ENCODE data around the gene OVAAL. TPM values are rescaled to one million over a fixed set of nuclear protein-coding genes. Genes with fewer than 3 reads are reported as not detected.

OVAAL gene
- total RNA-seq, 6 experiments from 2014 or later: not detected

DNA sequence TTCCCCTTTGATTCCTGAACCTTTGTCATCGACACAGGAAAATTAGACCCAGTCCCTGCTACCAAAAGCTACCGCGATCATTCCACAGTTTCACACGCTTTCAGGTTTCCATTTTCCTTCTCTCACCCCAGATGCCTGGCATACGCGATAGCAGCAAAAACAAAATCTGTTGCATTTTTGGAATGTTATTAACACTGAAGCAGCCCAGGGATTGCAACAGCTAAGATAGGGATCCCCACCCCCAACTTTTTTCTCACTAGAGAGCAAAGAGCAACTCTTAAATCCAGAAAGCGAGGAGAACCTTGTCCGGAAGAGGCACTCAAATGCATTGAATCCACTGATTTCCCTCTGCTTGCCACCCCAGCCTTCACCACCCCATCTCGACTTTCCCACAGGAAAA is 8.9 kb downstream of the OVAAL start:
- intact Hi-C loops (cut with DNase I): no loop called here
- ATAC-seq (no peak), DNase-seq (no peak)
- no peaks in the 10 kb centered on the region for H3K4me1 ChIP-seq
- H3K27ac ChIP-seq: no peak overlapping the region
- no peaks in the 10 kb centered on the region for H3K9me3 ChIP-seq
- WGBS (ENCODE audit: insufficient coverage, low coverage, low lambda C conversion rate, missing lambda C conversion rate): 78% methylated on average over 8 of the region's 9 CpGs
- H3K27me3 ChIP-seq: no peaks in the 10 kb centered on the region
- no peaks in the 10 kb centered on the region for H3K36me3 ChIP-seq
- no peak overlapping the region for H3K4me3 ChIP-seq
- no peak for TF ChIP-seq POLR2A (IDR thresholded peaks at IDR 0.05)
- TF ChIP-seq, protein P1, sequence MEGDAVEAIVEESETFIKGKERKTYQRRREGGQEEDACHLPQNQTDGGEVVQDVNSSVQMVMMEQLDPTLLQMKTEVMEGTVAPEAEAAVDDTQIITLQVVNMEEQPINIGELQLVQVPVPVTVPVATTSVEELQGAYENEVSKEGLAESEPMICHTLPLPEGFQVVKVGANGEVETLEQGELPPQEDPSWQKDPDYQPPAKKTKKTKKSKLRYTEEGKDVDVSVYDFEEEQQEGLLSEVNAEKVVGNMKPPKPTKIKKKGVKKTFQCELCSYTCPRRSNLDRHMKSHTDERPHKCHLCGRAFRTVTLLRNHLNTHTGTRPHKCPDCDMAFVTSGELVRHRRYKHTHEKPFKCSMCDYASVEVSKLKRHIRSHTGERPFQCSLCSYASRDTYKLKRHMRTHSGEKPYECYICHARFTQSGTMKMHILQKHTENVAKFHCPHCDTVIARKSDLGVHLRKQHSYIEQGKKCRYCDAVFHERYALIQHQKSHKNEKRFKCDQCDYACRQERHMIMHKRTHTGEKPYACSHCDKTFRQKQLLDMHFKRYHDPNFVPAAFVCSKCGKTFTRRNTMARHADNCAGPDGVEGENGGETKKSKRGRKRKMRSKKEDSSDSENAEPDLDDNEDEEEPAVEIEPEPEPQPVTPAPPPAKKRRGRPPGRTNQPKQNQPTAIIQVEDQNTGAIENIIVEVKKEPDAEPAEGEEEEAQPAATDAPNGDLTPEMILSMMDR (IDR thresholded peaks at IDR 0.05): no peak

DNA sequence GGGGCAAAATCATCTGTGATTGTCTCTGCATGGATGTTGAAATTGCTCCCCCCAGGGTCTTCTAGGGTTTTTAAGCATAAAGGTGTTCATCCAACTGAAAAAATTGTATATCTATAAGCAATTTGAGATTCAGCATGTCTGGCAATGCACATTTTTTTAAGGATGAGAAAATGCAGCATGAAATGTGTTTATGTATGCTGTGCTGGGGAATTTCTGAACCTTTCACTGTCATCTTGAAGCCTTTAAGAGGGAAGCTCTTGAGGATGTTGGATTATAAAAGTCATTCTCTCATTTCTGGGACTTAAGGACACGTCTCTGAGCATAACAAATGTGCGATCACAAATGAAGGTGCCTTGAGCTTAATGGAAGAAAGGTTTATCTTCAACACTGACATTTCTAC is 9.4 kb downstream of the OVAAL start:
- Histone ChIP-seq H3K27ac (no peak overlapping the region), H3K36me3 (no peaks in the 10 kb centered on the region), H3K4me1 (no peaks in the 10 kb centered on the region), H3K9me3 (no peaks in the 10 kb centered on the region), H3K4me3 (no peak overlapping the region), H3K27me3 (no peaks in the 10 kb centered on the region)
- WGBS (ENCODE audit: insufficient coverage, low coverage, low lambda C conversion rate, missing lambda C conversion rate): 89% methylated on average over 2 of the region's 2 CpGs
- no peak for TF ChIP-seq POLR2A (IDR thresholded peaks at IDR 0.05)
- TF ChIP-seq, protein P1 (IDR thresholded peaks at IDR 0.05): no peak
- intact Hi-C loops (cut with DNase I): no loop called here
- no peak for ATAC-seq
- DNase-seq: no peak

DNA sequence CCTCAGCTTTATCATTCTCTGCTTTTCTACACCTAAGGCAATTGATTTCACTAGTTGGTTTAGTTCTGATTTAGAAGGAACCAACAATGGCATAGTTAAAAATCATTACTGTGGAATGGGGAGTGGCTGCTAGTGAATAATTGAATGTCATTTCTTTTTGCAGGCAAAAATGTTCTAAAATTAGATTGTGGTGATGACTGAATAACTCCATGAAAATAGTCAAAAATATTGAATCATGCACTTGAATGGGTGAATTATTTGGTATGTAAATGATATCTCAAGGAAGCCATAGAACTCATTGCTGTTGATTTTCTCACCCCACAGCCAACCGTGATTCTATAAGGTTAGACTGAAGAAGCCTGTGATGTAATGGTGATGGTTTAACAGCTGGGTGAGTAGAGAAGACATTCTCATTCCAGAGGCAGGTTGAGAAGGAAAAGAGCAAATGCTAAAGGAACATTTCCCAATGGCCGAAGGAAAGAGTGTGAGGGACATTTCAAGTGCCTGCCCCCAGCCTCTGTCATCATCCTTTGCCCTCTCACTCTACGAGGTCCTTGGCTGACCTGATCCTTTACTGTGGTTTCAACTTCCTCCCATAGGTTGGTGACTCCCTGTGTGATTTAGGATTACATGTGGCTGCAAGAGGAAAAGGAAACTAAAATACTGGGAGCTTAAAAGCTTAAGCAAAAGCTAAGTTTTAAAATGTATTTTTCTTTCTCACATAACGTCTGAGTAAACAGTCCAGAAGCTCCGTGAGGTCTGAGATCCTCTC is 12.5 kb downstream of the OVAAL start:
- Histone ChIP-seq H3K9me3 (no peaks in the 10 kb centered on the region), H3K4me3 (no peak overlapping the region), H3K36me3 (no peaks in the 10 kb centered on the region), H3K27me3 (no peaks in the 10 kb centered on the region), H3K4me1 (no peaks in the 10 kb centered on the region), H3K27ac (no peak overlapping the region)
- WGBS (ENCODE audit: insufficient coverage, low coverage, low lambda C conversion rate, missing lambda C conversion rate): 48% methylated on average over 4 of the region's 5 CpGs
- DNase-seq (no peak), ATAC-seq (no peak)
- TF ChIP-seq POLR2A (IDR thresholded peaks at IDR 0.05): no peak
- TF ChIP-seq, protein P1 (IDR thresholded peaks at IDR 0.05): no peak
- intact Hi-C loops (cut with DNase I): no loop called here

DNA sequence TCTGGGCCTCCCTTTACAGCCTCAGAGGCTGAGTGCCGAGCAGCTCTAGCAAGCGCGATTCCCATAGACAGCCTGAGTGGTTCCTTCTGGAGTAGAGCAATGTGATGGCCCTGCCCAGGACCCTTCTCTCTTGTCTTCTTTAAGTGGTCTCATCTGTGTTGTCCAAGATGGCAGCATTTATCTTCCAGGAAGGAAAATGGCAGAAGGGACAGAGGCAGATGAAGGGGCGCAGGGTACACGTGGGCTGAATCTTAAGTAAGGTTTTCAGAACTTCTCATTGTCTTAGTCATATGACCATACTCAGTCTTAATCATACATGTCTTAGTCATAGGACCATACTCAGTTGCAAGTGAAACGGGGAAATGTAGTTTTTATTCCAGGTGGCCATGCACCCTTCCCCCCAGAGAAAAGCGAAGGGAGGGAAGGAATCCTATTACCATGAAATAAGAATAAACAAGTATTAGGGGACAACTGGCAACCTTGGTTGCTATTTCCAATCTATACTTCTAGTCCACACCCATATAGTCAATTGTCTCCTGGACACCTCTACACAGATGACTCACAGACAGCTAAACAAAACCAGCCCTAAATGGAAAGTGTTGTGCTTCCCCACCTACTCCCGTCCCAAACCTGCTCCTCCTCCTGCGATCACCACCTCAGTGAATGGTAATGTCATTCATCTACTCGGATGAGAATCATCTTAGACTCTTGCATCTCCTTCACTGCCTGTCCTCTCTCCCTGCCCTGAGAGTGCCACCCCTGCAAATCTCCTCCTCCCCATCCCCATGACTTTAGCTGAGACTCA is 13.3 kb downstream of the OVAAL start:
- intact Hi-C loops (cut with DNase I): no loop called here
- H3K27ac ChIP-seq: no peak overlapping the region
- H3K27me3 ChIP-seq: no peaks in the 10 kb centered on the region
- H3K4me3 ChIP-seq: no peak overlapping the region
- 68% methylated on average over 10 of the region's 10 CpGs for WGBS (ENCODE audit: insufficient coverage, low coverage, low lambda C conversion rate, missing lambda C conversion rate)
- TF ChIP-seq POLR2A (IDR thresholded peaks at IDR 0.05): no peak
- TF ChIP-seq, protein P1 (IDR thresholded peaks at IDR 0.05): no peak
- ATAC-seq: no peak
- no peaks in the 10 kb centered on the region for H3K4me1 ChIP-seq
- H3K9me3 ChIP-seq: no peaks in the 10 kb centered on the region
- no peaks in the 10 kb centered on the region for H3K36me3 ChIP-seq
- DNase-seq: no peak

Measured in right lobe of liver (tissue), 6 donors.